Body of pancreas (tissue), 4 donors: ENCODE results near the gene ABCB4. TPM values are rescaled to one million over a fixed set of nuclear protein-coding genes. Genes with fewer than 3 reads are reported as not detected.

Source experiments
- ATAC-seq: fragments of 150-250 bp; one replicate; pipeline ENCODE4 v1.9.1; 2016
- DNase-seq, 4 donors: peaks; one replicate each; pipeline ENCODE4 v3.0.0-alpha.2; 2019
- H3K27ac ChIP-seq, 4 donors: fragments of 200-600 bp; sonication (generic); 1 replicate in 3 of 4; 2 replicates in 1 of 4; pipeline versions ENCODE4 v1.5.1 to v1.6.1; 2016 to 2019; ENCODE audit warnings: mild to moderate bottlenecking in 1 of 4, mixed read lengths in 1 of 4, moderate library complexity in 1 of 4
- H3K27me3 ChIP-seq, 2 donors: fragments of 200-600 bp; sonication (generic); one replicate each; pipeline ENCODE4 v1.6.0; 2016; ENCODE audit warnings: mild to moderate bottlenecking in 1 of 2
- H3K36me3 ChIP-seq, 2 donors: fragments of 200-600 bp; sonication (generic); replicated peaks in 1 of 2; 2 replicates each; pipeline ENCODE4 v1.5.1; 2016; ENCODE audit warnings: low read depth in 2 of 2; ENCODE audit not compliant: insufficient read depth in 1 of 2
- H3K4me1 ChIP-seq: fragments of 200-600 bp; sonication (generic); one replicate; pipeline ENCODE4 v1.6.0; 2016
- H3K4me3 ChIP-seq, 2 donors: fragments of 200-600 bp; sonication (generic); 1 replicate in 1 of 2; 2 replicates in 1 of 2; pipeline ENCODE4 v1.5.1; 2016 to 2019
- H3K9me3 ChIP-seq, 3 donors: fragments of 200-600 bp; sonication (generic); 1 replicate in 2 of 3; 2 replicates in 1 of 3; pipeline ENCODE4 v1.5.1; 2016
- CTCF ChIP-seq, 7 experiments: fragments of 450-650 bp in 4 of 7; fragments of 200-600 bp in 3 of 7; sonication (generic) in 3 of 7; IDR thresholded peaks; one replicate each; pipeline ENCODE4 v1.5.1; 2016 to 2019; ENCODE audit warnings: antibody characterized with exemption in 7 of 7
- POLR2A ChIP-seq, 3 donors: fragments of 450-650 bp; IDR thresholded peaks; one replicate each; pipeline ENCODE4 v1.6.1; 2016; ENCODE audit warnings: antibody characterized with exemption in 3 of 3, mild to moderate bottlenecking in 2 of 3
- WGBS, 2 donors: methylation state at CpG; one replicate each; pipeline ENCODE4 v1.1.5; 2017; 5-methylcytosine and 5-hydroxymethylcytosine counted together
- intact Hi-C: fragments of 100-400 bp; cut with DNase I; formaldehyde crosslinking; loops from one replicate; pipeline ENCODE4 v1.15.1; 2023
- total RNA-seq, 2 donors: library from RNA; depleted of rRNA; stranded (reverse); fragments of >200 nt; gene quantifications; one replicate each; pipeline ENCODE4 v1.1.0, GENCODE V29; 2016

The ABCB4 gene
- total RNA-seq, 2 donors from 2014 or later, result under 0.01 TPM; not detected in 1

- H3K4me1 ChIP-seq, result no peaks in the 10 kb centered on the region
- no peak overlapping the region for H3K4me3 ChIP-seq
- ATAC-seq, result no peak
- H3K9me3 ChIP-seq, result no peaks in the 10 kb centered on the region
- no peaks in the 10 kb centered on the region for H3K36me3 ChIP-seq
- H3K27me3 ChIP-seq, result no peaks in the 10 kb centered on the region
- WGBS, 2 donors, result 26 to 40% methylated on average over 3 of the region's 3 CpGs
- no peak for DNase-seq
- no peak overlapping the region for H3K27ac ChIP-seq
- intact Hi-C loops, result no loop called here
- TF ChIP-seq CTCF (IDR thresholded peaks at IDR 0.05) (no peak), POLR2A (IDR thresholded peaks at IDR 0.05) (no peak)
Measured at GRCh38 chr7:87482115-87482514, 6.6 kb upstream of the ABCB4 start.

GRCh38 chr7:87480386-87480785 is 4.9 kb upstream of the ABCB4 start:
- ATAC-seq (no peak), DNase-seq (no peak)
- Histone ChIP-seq H3K27ac (no peak overlapping the region), H3K27me3 (no peaks in the 10 kb centered on the region), H3K9me3 (no peaks in the 10 kb centered on the region), H3K4me1 (peaks cover 7% of the 10 kb centered on the region), H3K36me3 (no peaks in the 10 kb centered on the region), H3K4me3 (no peak overlapping the region)
- no peak for TF ChIP-seq CTCF (IDR thresholded peaks at IDR 0.05)
- TF ChIP-seq POLR2A (IDR thresholded peaks at IDR 0.05), result no peak
- 80 to 91% methylated on average over 2 of the region's 2 CpGs for WGBS, 2 donors
- intact Hi-C loops, result no loop called here

- intact Hi-C loops, result no loop called here
- DNase-seq (no peak), ATAC-seq (no peak)
- TF ChIP-seq POLR2A (IDR thresholded peaks at IDR 0.05), result no peak
- no peak for TF ChIP-seq CTCF (IDR thresholded peaks at IDR 0.05)
- Histone ChIP-seq H3K36me3 (no peaks in the 10 kb centered on the region), H3K27me3 (no peaks in the 10 kb centered on the region), H3K4me1 (peaks cover 12% of the 10 kb centered on the region), H3K4me3 (no peak overlapping the region), H3K27ac (no peak overlapping the region), H3K9me3 (no peaks in the 10 kb centered on the region)
- WGBS, 2 donors, result 73 to 74% methylated on average over 2 of the region's 2 CpGs
Measured at GRCh38 chr7:87479951-87480350, 4.5 kb upstream of the ABCB4 start.

- intact Hi-C loops, result no loop called here
- no peaks in the 10 kb centered on the region for H3K36me3 ChIP-seq
- no peak overlapping the region for H3K4me3 ChIP-seq
- peaks cover 14% of the 10 kb centered on the region for H3K4me1 ChIP-seq
- WGBS, 2 donors, result 53 to 57% methylated on average over 8 of the region's 8 CpGs
- H3K27ac ChIP-seq, result no peak overlapping the region
- H3K27me3 ChIP-seq, result no peaks in the 10 kb centered on the region
- no peaks in the 10 kb centered on the region for H3K9me3 ChIP-seq
- DNase-seq (no peak), ATAC-seq (no peak)
- TF ChIP-seq POLR2A (IDR thresholded peaks at IDR 0.05) (no peak), CTCF (IDR thresholded peaks at IDR 0.05) (no peak)
Measured at GRCh38 chr7:87476179-87476557, 688 bp upstream of the ABCB4 start.

- DNase-seq, result peak in 1 of 4 donors; percentile 35
Measured at GRCh38 chr7:87474533-87475358, 734 bp downstream of the ABCB4 start.

More at GRCh38 chr7:87474533-87475358, 734 bp downstream of the ABCB4 start:
- Histone ChIP-seq H3K4me1 (peaks cover 14% of the 10 kb centered on the region), H3K27ac (no peak overlapping the region), H3K36me3 (no peaks in the 10 kb centered on the region), H3K27me3 (no peaks in the 10 kb centered on the region), H3K9me3 (no peaks in the 10 kb centered on the region), H3K4me3 (no peak overlapping the region)
- no peak for ATAC-seq
- intact Hi-C loops, result no loop called here
- TF ChIP-seq POLR2A (IDR thresholded peaks at IDR 0.05), result no peak
- TF ChIP-seq CTCF (IDR thresholded peaks at IDR 0.05), result no peak
- 20 to 23% methylated on average over 14 of the region's 14 CpGs for WGBS, 2 donors
